Measurements from ENCODE around the gene PDE2A.

Gene PDE2A

GRCh38 chr11:72696866-72697700, 22.9 kb upstream of the PDE2A start:
- no peak for TF ChIP-seq SUZ12 (IDR thresholded peaks at IDR 0.05; ENCODE audit: extremely low read depth, insufficient read depth, insufficient read length)
- no peak for TF ChIP-seq ZNF274 (IDR thresholded peaks at IDR 0.05; ENCODE audit: low read depth, low read length)
- no peak for TF ChIP-seq YY1 (IDR thresholded peaks at IDR 0.05; ENCODE audit: insufficient read depth, insufficient read length)
- peaks cover 12% of the 10 kb centered on the region for H3K4me1 ChIP-seq (ENCODE audit: insufficient read depth, insufficient read length)
- no peak for DNase-seq (ENCODE audit: low read depth, low spot score)
- H3K9ac ChIP-seq (ENCODE audit: insufficient read length, low read depth): no peak overlapping the region
- H3K9me3 ChIP-seq (ENCODE audit: insufficient read depth, low read length): no peaks in the 10 kb centered on the region
- H3K36me3 ChIP-seq (ENCODE audit: insufficient read depth, insufficient read length, low read length): peaks cover 78% of the 10 kb centered on the region
- H3K27me3 ChIP-seq (ENCODE audit: insufficient read depth, insufficient read length): no peaks in the 10 kb centered on the region
- H3K4me3 ChIP-seq (ENCODE audit: insufficient read length, low read depth): no peak overlapping the region

GRCh38 chr11:72695354-72695753, 21.1 kb upstream of the PDE2A start:
- H3K9me3 ChIP-seq (ENCODE audit: insufficient read depth, low read length): no peaks in the 10 kb centered on the region
- DNase-seq (ENCODE audit: low read depth, low spot score): no peak
- H3K4me3 ChIP-seq (ENCODE audit: insufficient read length, low read depth): no peak overlapping the region
- no peaks in the 10 kb centered on the region for H3K27me3 ChIP-seq (ENCODE audit: insufficient read depth, insufficient read length)
- H3K9ac ChIP-seq (ENCODE audit: insufficient read length, low read depth): no peak overlapping the region
- H3K36me3 ChIP-seq (ENCODE audit: insufficient read depth, insufficient read length, low read length): peaks cover 77% of the 10 kb centered on the region
- H3K4me1 ChIP-seq (ENCODE audit: insufficient read depth, insufficient read length): peaks cover 9% of the 10 kb centered on the region
- TF ChIP-seq ZNF274 (IDR thresholded peaks at IDR 0.05; ENCODE audit: low read depth, low read length) (no peak), YY1 (IDR thresholded peaks at IDR 0.05; ENCODE audit: insufficient read depth, insufficient read length) (no peak), SUZ12 (IDR thresholded peaks at IDR 0.05; ENCODE audit: extremely low read depth, insufficient read depth, insufficient read length) (no peak)

- Histone ChIP-seq H3K9me3 (ENCODE audit: insufficient read depth, low read length) (no peaks in the 10 kb centered on the region), H3K36me3 (ENCODE audit: insufficient read depth, insufficient read length, low read length) (peaks cover 71% of the 10 kb centered on the region), H3K4me3 (ENCODE audit: insufficient read length, low read depth) (no peak overlapping the region), H3K27me3 (ENCODE audit: insufficient read depth, insufficient read length) (no peaks in the 10 kb centered on the region), H3K9ac (ENCODE audit: insufficient read length, low read depth) (no peak overlapping the region), H3K4me1 (ENCODE audit: insufficient read depth, insufficient read length) (peaks cover 3% of the 10 kb centered on the region)
- no peak for TF ChIP-seq SUZ12 (IDR thresholded peaks at IDR 0.05; ENCODE audit: extremely low read depth, insufficient read depth, insufficient read length)
- TF ChIP-seq ZNF274 (IDR thresholded peaks at IDR 0.05; ENCODE audit: low read depth, low read length): no peak
- TF ChIP-seq YY1 (IDR thresholded peaks at IDR 0.05; ENCODE audit: insufficient read depth, insufficient read length): no peak
- DNase-seq (ENCODE audit: low read depth, low spot score): no peak
Observed at GRCh38 chr11:72693271-72693968, 19.2 kb upstream of the PDE2A start.

GRCh38 chr11:72692498-72693237, 18.4 kb upstream of the PDE2A start:
- Histone ChIP-seq H3K9me3 (ENCODE audit: insufficient read depth, low read length) (no peaks in the 10 kb centered on the region), H3K36me3 (ENCODE audit: insufficient read depth, insufficient read length, low read length) (peaks cover 67% of the 10 kb centered on the region), H3K4me3 (ENCODE audit: insufficient read length, low read depth) (no peak overlapping the region), H3K27me3 (ENCODE audit: insufficient read depth, insufficient read length) (no peaks in the 10 kb centered on the region), H3K9ac (ENCODE audit: insufficient read length, low read depth) (no peak overlapping the region), H3K4me1 (ENCODE audit: insufficient read depth, insufficient read length) (peaks cover 2% of the 10 kb centered on the region)
- TF ChIP-seq YY1 (IDR thresholded peaks at IDR 0.05; ENCODE audit: insufficient read depth, insufficient read length) (no peak), SUZ12 (IDR thresholded peaks at IDR 0.05; ENCODE audit: extremely low read depth, insufficient read depth, insufficient read length) (no peak), ZNF274 (IDR thresholded peaks at IDR 0.05; ENCODE audit: low read depth, low read length) (no peak)
- no peak for DNase-seq (ENCODE audit: low read depth, low spot score)

GRCh38 chr11:72690166-72690565, 15.9 kb upstream of the PDE2A start:
- H3K27me3 ChIP-seq (ENCODE audit: insufficient read depth, insufficient read length): no peaks in the 10 kb centered on the region
- DNase-seq (ENCODE audit: low read depth, low spot score): no peak
- H3K4me3 ChIP-seq (ENCODE audit: insufficient read length, low read depth): no peak overlapping the region
- TF ChIP-seq ZNF274 (IDR thresholded peaks at IDR 0.05; ENCODE audit: low read depth, low read length) (no peak), SUZ12 (IDR thresholded peaks at IDR 0.05; ENCODE audit: extremely low read depth, insufficient read depth, insufficient read length) (no peak), YY1 (IDR thresholded peaks at IDR 0.05; ENCODE audit: insufficient read depth, insufficient read length) (no peak)
- no peaks in the 10 kb centered on the region for H3K9me3 ChIP-seq (ENCODE audit: insufficient read depth, low read length)
- H3K36me3 ChIP-seq (ENCODE audit: insufficient read depth, insufficient read length, low read length): peaks cover 63% of the 10 kb centered on the region
- no peaks in the 10 kb centered on the region for H3K4me1 ChIP-seq (ENCODE audit: insufficient read depth, insufficient read length)
- H3K9ac ChIP-seq (ENCODE audit: insufficient read length, low read depth): no peak overlapping the region

GRCh38 chr11:72688929-72689328, 14.7 kb upstream of the PDE2A start:
- Histone ChIP-seq H3K9me3 (ENCODE audit: insufficient read depth, low read length) (no peaks in the 10 kb centered on the region), H3K27me3 (ENCODE audit: insufficient read depth, insufficient read length) (no peaks in the 10 kb centered on the region), H3K4me1 (ENCODE audit: insufficient read depth, insufficient read length) (peaks cover 5% of the 10 kb centered on the region), H3K4me3 (ENCODE audit: insufficient read length, low read depth) (no peak overlapping the region), H3K9ac (ENCODE audit: insufficient read length, low read depth) (no peak overlapping the region), H3K36me3 (ENCODE audit: insufficient read depth, insufficient read length, low read length) (peaks cover 52% of the 10 kb centered on the region)
- no peak for DNase-seq (ENCODE audit: low read depth, low spot score)
- TF ChIP-seq SUZ12 (IDR thresholded peaks at IDR 0.05; ENCODE audit: extremely low read depth, insufficient read depth, insufficient read length) (no peak), YY1 (IDR thresholded peaks at IDR 0.05; ENCODE audit: insufficient read depth, insufficient read length) (no peak), ZNF274 (IDR thresholded peaks at IDR 0.05; ENCODE audit: low read depth, low read length) (no peak)

Data from NT2/D1 (cell line).